ENCODE measurements around the gene ECM2.
A peak's percentile ranks its signal among the peaks of the same experiment; 100 is the strongest.

ECM2 gene

GRCh38 chr9:92506184-92506857, 29.5 kb downstream of the ECM2 start:
- Histone ChIP-seq H3K27ac (peak overlapping the region in 20 of 21 experiments; percentile 19 to 87 (median 74)), H3K4me3 (no peak overlapping the region)

- H3K4me3 ChIP-seq, result no peak overlapping the region
- H3K27ac ChIP-seq, result peak overlapping the region in 13 of 21 experiments; percentile 4 to 87 (median 61)
These were observed 30.9 kb downstream of the ECM2 start for GRCh38 chr9:92504881-92505280.

- no peak overlapping the region for H3K27ac ChIP-seq
- H3K4me3 ChIP-seq, result no peak overlapping the region
These were observed 32.6 kb downstream of the ECM2 start for GRCh38 chr9:92503156-92503555.

DNA sequence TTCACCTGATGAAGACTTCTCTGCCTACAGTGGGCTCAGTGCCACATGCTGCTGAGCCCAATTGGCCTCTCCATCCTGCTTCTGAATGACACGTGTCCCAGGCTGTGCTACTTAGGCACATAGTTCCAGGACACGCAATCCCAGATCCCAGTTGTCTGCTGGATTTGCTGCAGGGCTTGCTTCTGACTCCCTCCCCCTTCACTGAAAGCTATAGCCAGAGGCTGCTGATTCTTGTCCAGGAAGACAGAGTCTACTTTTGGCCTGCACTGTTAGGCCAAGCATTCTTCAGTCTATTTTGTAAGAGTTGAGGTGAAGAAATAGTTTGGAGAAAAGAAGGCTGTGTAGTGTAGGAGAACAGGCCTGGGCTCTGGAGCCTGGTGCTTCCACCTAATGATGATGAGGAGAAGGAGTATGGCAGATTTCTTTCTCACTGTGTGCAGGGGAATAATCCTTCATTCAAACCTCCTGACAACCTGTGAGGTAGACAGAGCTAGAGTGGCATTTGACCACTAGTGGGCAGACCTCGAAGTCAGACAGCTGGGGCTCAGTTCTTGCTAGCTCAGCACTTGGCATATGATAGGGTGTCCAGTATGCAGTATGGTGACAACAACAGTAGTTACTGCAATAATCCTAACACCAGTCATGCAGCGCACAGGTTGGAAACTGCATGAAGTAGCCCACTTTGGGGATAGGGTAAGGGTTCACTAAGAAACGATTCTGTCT, 34.0 kb downstream of the ECM2 start:
- no peak overlapping the region for H3K4me3 ChIP-seq
- H3K27ac ChIP-seq, result peak overlapping the region in 5 of 21 experiments; percentile 2 to 40 (median 27)

GRCh38 chr9:92500725-92501124, 35.1 kb downstream of the ECM2 start:
- peak overlapping the region in 1 of 21 experiments; percentile 27 for H3K27ac ChIP-seq
- H3K4me3 ChIP-seq, result no peak overlapping the region

DNA sequence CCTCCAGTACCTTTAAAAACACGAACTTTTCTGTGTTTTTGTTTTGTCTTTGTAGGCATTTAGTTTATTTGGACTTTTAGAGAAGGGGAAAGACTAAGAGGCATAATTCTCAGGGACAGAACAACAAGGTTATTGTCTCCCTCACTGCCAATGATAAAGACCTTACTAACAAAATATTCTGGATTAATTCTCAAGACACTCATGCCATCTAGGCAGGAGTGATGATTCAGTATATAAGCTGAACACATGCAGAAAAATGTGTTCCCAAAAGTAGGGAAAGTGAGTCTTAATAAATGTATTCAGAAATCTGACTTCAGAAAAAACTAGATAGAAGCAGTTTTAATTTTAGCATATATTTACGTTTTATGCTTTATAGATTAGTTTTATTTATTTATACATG, 36.1 kb downstream of the ECM2 start:
- Histone ChIP-seq H3K27ac (no peak overlapping the region), H3K4me3 (no peak overlapping the region)

DNA sequence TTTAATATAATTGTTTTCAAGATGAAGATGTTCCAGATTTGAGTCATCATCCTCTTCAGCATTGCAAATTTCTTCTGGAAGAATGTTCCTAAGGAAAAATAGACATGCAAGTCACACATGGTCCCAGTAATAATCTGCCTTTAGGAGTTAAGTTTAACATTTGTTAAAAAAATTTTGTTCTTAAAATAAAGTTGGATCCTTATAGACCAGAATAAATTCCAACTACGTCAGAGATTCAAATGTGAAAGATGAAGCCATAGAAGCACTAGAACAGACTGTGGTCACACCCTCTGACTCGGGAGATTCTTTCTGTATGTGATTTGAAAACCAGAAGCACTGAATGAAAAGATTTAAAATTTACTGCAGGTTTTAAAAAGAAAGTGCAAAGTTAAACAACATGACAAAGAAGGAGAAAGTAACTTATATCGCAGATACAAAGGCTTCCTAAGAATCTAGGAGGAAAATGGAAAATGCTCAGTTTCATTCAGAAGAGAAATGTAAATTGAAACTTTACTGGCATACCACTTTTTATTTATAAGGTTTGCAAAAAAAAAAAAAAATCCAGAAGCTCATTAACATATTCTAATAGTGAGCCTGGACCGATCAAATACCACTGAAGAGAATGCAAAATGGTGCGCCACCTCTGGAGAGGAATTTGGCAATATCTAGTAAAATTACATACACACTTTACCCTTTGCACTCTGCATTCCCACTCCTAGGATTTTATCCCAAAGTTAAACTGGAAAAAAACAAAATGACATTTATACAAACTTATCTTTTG, 39.2 kb downstream of the ECM2 start:
- H3K4me3 ChIP-seq, result no peak overlapping the region
- peak overlapping the region in 1 of 21 experiments; percentile 15 for H3K27ac ChIP-seq

- Histone ChIP-seq H3K4me3 (no peak overlapping the region), H3K27ac (no peak overlapping the region)
These were observed 40.9 kb downstream of the ECM2 start for GRCh38 chr9:92494856-92495255.

- Histone ChIP-seq H3K27ac (peak overlapping the region in 1 of 21 experiments; percentile 7), H3K4me3 (no peak overlapping the region)
These were observed 41.9 kb downstream of the ECM2 start for GRCh38 chr9:92493749-92494387.

- Histone ChIP-seq H3K27ac (no peak overlapping the region), H3K4me3 (no peak overlapping the region)
These were observed 42.9 kb downstream of the ECM2 start for GRCh38 chr9:92492781-92493401.

- H3K4me3 ChIP-seq, result no peak overlapping the region
- H3K27ac ChIP-seq, result peak overlapping the region in 10 of 21 experiments; percentile 4 to 78 (median 38)
These were observed 46.9 kb downstream of the ECM2 start for GRCh38 chr9:92488681-92489550.

DNA sequence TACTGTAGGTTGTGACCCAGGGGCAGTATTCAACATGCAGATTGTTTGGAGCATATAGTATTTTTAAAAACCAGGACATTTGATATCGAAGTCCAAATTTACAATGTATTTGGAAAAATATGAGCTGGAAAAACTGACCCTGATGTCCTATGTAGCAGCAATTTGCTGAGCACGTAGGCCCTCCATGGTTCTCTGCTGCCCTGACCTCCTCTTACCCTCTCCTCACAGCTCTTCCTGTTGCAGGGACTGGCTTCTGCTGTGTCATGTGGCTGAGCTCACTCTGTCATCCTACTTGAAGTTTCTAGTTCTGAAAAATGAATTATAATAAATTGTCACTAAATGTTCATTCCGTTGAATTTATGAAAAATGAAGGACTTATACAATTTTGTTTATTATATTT, 49.4 kb downstream of the ECM2 start:
- no peak overlapping the region for H3K27ac ChIP-seq
- H3K4me3 ChIP-seq, result no peak overlapping the region

DNA sequence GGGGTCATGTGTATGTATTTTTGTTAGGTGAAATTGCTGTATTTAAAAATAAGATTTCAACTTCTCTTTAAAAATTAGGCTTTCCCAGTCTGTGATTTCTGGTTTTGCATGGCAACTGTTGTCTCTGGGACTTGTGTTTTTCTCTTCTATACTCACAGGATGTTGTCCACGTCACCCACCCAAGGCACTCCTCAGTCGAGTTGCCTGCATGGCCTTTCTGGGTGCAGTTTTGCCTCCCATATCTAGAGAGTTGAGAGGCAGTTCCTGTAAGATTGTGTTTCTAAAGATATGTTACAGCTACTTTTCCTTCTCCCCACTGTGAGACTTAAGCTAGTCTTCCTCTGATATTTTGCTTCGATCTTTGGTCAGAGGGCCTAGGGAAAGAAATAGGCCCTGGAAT, 51.2 kb downstream of the ECM2 start:
- peak overlapping the region in 1 of 21 experiments; percentile 81 for H3K27ac ChIP-seq
- no peak overlapping the region for H3K4me3 ChIP-seq

GRCh38 chr9:92483627-92484545, 51.9 kb downstream of the ECM2 start:
- Histone ChIP-seq H3K27ac (peak overlapping the region in 4 of 21 experiments; percentile 10 to 81 (median 30)), H3K4me3 (no peak overlapping the region)

DNA sequence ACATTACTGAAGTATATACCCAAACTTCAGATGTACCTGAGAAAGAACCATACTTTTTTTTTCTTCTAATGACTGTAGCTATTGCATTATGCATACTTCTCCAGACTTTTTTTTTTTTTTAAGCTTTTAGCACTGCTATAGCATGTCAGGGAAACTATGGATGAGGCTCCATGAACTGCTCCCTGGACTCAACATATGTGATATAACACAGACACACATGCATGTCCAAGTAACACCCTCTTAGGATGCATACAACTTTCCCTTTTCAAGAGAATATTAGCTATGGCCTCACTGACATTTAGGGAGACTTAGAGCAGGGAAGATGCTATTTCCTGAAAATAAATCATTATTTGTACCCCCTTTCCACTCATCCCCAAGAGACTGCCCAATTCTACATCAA, 53.0 kb downstream of the ECM2 start:
- Histone ChIP-seq H3K27ac (peak overlapping the region in 1 of 21 experiments; percentile 81), H3K4me3 (no peak overlapping the region)

- H3K4me3 ChIP-seq, result peak within 1 kb of the TSS in 2 of 7 experiments; percentile 3 to 12
- H3K27ac ChIP-seq, result peak within 1 kb of the TSS in 13 of 21 experiments; percentile 7 to 81 (median 54)
These were observed 53.5 kb downstream of the ECM2 start, which contains the start of gene ASPN for GRCh38 chr9:92482329-92482728. TSS of gene ASPN (minus strand) at chr9:92482506.

DNA sequence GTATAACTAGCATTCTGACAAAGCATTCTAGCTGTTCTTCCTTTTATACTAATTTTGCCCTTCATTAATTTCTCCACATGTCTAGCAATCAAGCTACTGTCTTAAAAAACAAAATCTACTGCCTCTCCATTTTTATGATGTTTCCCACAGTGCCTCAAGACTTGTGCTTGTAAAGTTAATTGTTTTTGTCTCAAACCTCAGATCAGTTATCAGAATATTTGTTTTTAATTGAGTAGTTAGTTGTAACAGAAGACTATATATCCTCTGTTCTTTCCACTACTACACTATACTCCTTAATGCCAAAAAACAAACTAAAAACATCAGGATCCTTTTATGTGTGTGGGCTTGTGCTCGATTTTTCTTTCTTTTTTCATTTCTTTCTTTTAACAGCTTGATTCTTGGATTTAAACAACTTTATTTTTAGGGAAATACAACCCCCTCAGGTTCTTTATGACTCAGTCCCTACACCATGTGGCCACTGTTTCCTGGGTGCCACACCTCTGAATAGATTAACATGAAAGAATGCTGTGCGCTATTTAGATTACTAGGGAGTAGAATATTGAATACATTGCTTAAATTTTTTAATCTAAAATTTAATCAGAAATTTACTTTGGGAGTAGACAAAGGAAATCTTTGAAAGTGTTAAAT, 54.7 kb downstream of the ECM2 start:
- Histone ChIP-seq H3K27ac (peak overlapping the region in 19 of 21 experiments; percentile 0 to 81 (median 36)), H3K4me3 (peak overlapping the region in 2 of 7 experiments; percentile 3 to 12)

Data from skin epidermis (tissue), 12 donors.